HepG2 (cell line): ENCODE data around the gene RBCK1. TPM values are rescaled to one million over a fixed set of nuclear protein-coding genes. Genes with fewer than 3 reads are reported as not detected.

Experiments
- ARHGAP35 ChIP-seq: sonication (generic); formaldehyde crosslinking; IDR thresholded peaks from 2 replicates; pipeline ENCODE4 v1.9.0; 2022; ENCODE audit warnings: mild to moderate bottlenecking, inconsistent platforms, moderate library complexity, missing genetic modification reagents, borderline replicate concordance
- BCL6 ChIP-seq: IDR thresholded peaks from 2 replicates; pipeline ENCODE4 v1.6.1; 2016; ENCODE audit warnings: missing genetic modification reagents, missing compliant biosample characterization
- DNMT1 ChIP-seq: sonication (generic); formaldehyde crosslinking; IDR thresholded peaks from 2 replicates; pipeline ENCODE4 v1.5.1; 2020; ENCODE audit warnings: mild to moderate bottlenecking, missing genetic modification reagents
- EED ChIP-seq: sonication (generic); formaldehyde crosslinking; IDR thresholded peaks from 2 replicates; pipeline ENCODE4 v1.5.0; 2020; ENCODE audit warnings: mild to moderate bottlenecking, missing genetic modification reagents
- EP300 ChIP-seq, 3 experiments: sonication (generic) in 1 of 3; formaldehyde crosslinking in 1 of 3; IDR thresholded peaks; 2 replicates each; pipeline versions ENCODE4 v1.5.1 to v1.6.1; 2011 to 2020; ENCODE audit warnings: low read depth in 2 of 3, low read length in 2 of 3, borderline replicate concordance in 1 of 3, improper control_type of control experiment in 1 of 3, mild to moderate bottlenecking in 1 of 3, missing genetic modification reagents in 1 of 3, moderate library complexity in 1 of 3
- ESRRA ChIP-seq: sonication (generic); formaldehyde crosslinking; IDR thresholded peaks from 2 replicates; pipeline ENCODE4 v1.5.1; 2020; ENCODE audit warnings: mild to moderate bottlenecking, low read depth, missing genetic modification reagents
- KLF16 ChIP-seq, 2 experiments: sonication (generic) in 1 of 2; formaldehyde crosslinking in 1 of 2; IDR thresholded peaks; 2 replicates each; pipeline versions ENCODE4 v1.6.1 to v1.8.0; 2016 to 2023; ENCODE audit warnings: missing genetic modification reagents in 2 of 2, missing compliant biosample characterization in 1 of 2
- MEIS2 ChIP-seq: sonication (generic); formaldehyde crosslinking; IDR thresholded peaks from 2 replicates; pipeline ENCODE4 v1.9.0; 2021; ENCODE audit warnings: mild to moderate bottlenecking, missing genetic modification reagents
- MLLT10 ChIP-seq: sonication (generic); formaldehyde crosslinking; IDR thresholded peaks from 2 replicates; pipeline ENCODE4 v1.4.0; 2020; ENCODE audit warnings: missing genetic modification reagents
- PRDM4 ChIP-seq: sonication (generic); formaldehyde crosslinking; IDR thresholded peaks from 2 replicates; pipeline ENCODE4 v1.9.0; 2021; ENCODE audit warnings: missing genetic modification reagents, borderline replicate concordance
- SPEN ChIP-seq: sonication (generic); formaldehyde crosslinking; IDR thresholded peaks from 2 replicates; pipeline ENCODE4 v1.5.1; 2020; ENCODE audit warnings: low read depth, mild to moderate bottlenecking, missing genetic modification reagents
- SSRP1 ChIP-seq: IDR thresholded peaks from 2 replicates; pipeline ENCODE4 v1.6.1; 2016; ENCODE audit warnings: control low read depth
- TAF15 ChIP-seq: fragments of 200-400 bp; formaldehyde crosslinking; IDR thresholded peaks from one replicate; pipeline ENCODE4 v1.6.1; 2018; ENCODE audit warnings: mild to moderate bottlenecking, low read depth, low read length; ENCODE audit not compliant: poor library complexity, severe bottlenecking
- TBL1XR1 ChIP-seq: fragments of 150-350 bp; IDR thresholded peaks from 2 replicates; pipeline ENCODE4 v1.6.1; 2014; ENCODE audit warnings: borderline replicate concordance, low read length; ENCODE audit not compliant: partially characterized antibody
- USF2 ChIP-seq, 2 experiments: sonication (generic) in 1 of 2; formaldehyde crosslinking in 1 of 2; IDR thresholded peaks; 2 replicates each; pipeline versions ENCODE4 v1.5.1 to v1.6.1; 2011 to 2020; ENCODE audit warnings: borderline replicate concordance in 1 of 2, low read depth in 1 of 2, low read length in 1 of 2, mild to moderate bottlenecking in 1 of 2, missing genetic modification reagents in 1 of 2, moderate library complexity in 1 of 2
- WIZ ChIP-seq: sonication (generic); formaldehyde crosslinking; IDR thresholded peaks from 2 replicates; pipeline ENCODE4 v1.5.1; 2020; ENCODE audit warnings: mild to moderate bottlenecking, missing genetic modification reagents
- ZBTB7B ChIP-seq: sonication (generic); formaldehyde crosslinking; IDR thresholded peaks from 2 replicates; pipeline ENCODE4 v1.4.0; 2020; ENCODE audit warnings: missing genetic modification reagents
- ZFP36 ChIP-seq: fragments of 150-350 bp; IDR thresholded peaks from 2 replicates; pipeline ENCODE4 v1.6.1; 2018; ENCODE audit warnings: borderline replicate concordance, low read length, low read depth; ENCODE audit not compliant: partially characterized antibody
- ZNF280B ChIP-seq: sonication (generic); formaldehyde crosslinking; IDR thresholded peaks from 2 replicates; pipeline ENCODE4 v1.5.0; 2020; ENCODE audit warnings: missing genetic modification reagents, mild to moderate bottlenecking, borderline replicate concordance
- ZNF556 ChIP-seq: sonication (generic); formaldehyde crosslinking; IDR thresholded peaks from 2 replicates; pipeline ENCODE4 v1.4.0; 2020; ENCODE audit warnings: mild to moderate bottlenecking, missing genetic modification reagents, borderline replicate concordance
- polyA plus RNA-seq, 8 experiments: library from polyadenylated mRNA; depleted of rRNA in 3 of 8; stranded (reverse) in 7 of 8; unstranded in 1 of 8; fragments of >200 nt; fragmentation: Illumina TruSeq in 4 of 8; extraction: Trizol in 4 of 8; gene quantifications; 2 replicates each; pipeline versions ENCODE4 v1.2.1 to v1.2.3, GENCODE V29; 2011 to 2016; ENCODE audit warnings: low read depth in 4 of 8, missing spikeins in 1 of 8, mixed read lengths in 1 of 8; ENCODE audit not compliant: insufficient read depth in 1 of 8
- total RNA-seq, 5 experiments: library from RNA; depleted of rRNA; stranded (reverse); fragments of >200 nt; fragmentation: Illumina TruSeq; extraction: Trizol; gene quantifications; 2 replicates each; pipeline ENCODE4 v1.2.3, GENCODE V29; 2016; ENCODE audit warnings: low read depth in 1 of 5

Gene RBCK1
- total and polyA plus RNA-seq, 2 of the 13 experiments (the other 11 are each of a cell fraction or from before 2014, with no cell fraction given) = 149 to 215 TPM

- TF ChIP-seq PRDM4 (CRISPR knock-in tag) (no peak), ZNF556 (no peak), MLLT10 (CRISPR knock-in tag) (no peak), MEIS2 (CRISPR knock-in tag) (peak; percentile 79), TAF15 (peak; percentile 8), ARHGAP35 (no peak), TBL1XR1 (no peak), SPEN (CRISPR knock-in tag) (peak; percentile 59), SSRP1 (CRISPR knock-in tag) (peak; percentile 77; the same call in 1 of the 2 replicates), DNMT1 (CRISPR knock-in tag) (no peak), KLF16 (CRISPR knock-in tag; IDR thresholded peaks at IDR 0.05) (peak in 1 of 2 experiments; percentile 79; a peak in 1 of 4 replicates), WIZ (CRISPR knock-in tag) (no peak; the same call in 1 of the 2 replicates), ZFP36 (no peak), ZNF280B (CRISPR knock-in tag) (no peak), EED (CRISPR knock-in tag) (peak; percentile 59; the same call in 1 of the 2 replicates), ESRRA (CRISPR knock-in tag) (no peak), ZBTB7B (no peak), EP300 (IDR thresholded peaks at IDR 0.05; ENCODE audit: low read depth in 2 of 2, low read length in 2 of 2) (peak in 1 of 2 experiments; percentile 61; a peak in 1 of 4 replicates), EP300 (CRISPR knock-in tag; IDR thresholded peaks at IDR 0.05; ENCODE audit: borderline replicate concordance) (no peak), USF2 (IDR thresholded peaks at IDR 0.05; ENCODE audit: low read depth, low read length) (peak; percentile 95), USF2 (CRISPR knock-in tag; IDR thresholded peaks at IDR 0.05; ENCODE audit: borderline replicate concordance) (peak; percentile 78; the same call in 1 of the 2 replicates), BCL6 (CRISPR knock-in tag) (peak; percentile 38; the same call in 1 of the 2 replicates)
These were observed 54.3 kb downstream of the RBCK1 start, which contains the start of gene TBC1D20 (continued) for GRCh38 chr20:462199-462991.
